ENCODE measurements around the gene GFY. TPM values are rescaled to one million over a fixed set of nuclear protein-coding genes. Genes with fewer than 3 reads are reported as not detected.

GFY gene
- total and polyA plus RNA-seq, 9 of the 15 experiments (the other 6 are each of a cell fraction or from before 2014, with no cell fraction given) = 0.06 to 0.40 (median 0.19) TPM; not detected in 3

DNA sequence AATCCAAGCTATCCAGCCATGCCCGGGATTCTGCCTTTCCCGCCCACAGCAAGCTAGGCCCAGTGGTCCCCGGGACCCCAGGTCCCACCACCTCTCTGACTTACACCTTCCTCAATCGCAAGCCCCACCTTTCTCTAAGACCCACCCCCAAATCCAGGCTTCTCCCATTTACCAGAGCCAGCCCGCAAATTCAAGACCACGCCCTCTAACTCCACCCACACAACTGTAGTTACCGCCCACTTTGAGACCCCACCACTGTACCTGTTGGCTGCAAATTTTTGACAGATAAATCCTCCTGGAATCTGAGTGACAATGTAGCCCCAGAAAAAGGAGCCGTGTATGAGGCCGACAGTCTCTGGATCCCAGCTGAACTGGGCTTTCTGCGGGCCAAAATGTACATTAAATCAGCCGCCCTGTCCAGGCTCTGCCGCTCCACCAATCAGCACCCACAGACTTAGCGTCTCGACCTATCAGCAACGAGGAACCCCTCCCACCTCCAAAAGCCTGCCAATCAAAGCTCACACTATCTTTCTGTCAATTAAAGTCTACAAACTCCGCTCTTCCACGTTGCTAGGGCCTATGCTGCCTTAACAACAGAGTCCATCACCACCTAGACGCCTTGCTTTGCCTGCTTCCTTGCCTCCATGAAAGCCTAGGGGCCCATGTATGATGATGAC is 9.9 kb downstream of the GFY start:
- no peak overlapping the region for H3K4me2 ChIP-seq (ENCODE audit: insufficient read depth, low read length)
- ChIA-PET CTCF (ENCODE audit: low intra/inter-chr PET ratio) (no interaction called here), POLR2A (interaction anchor here (0.7 to 1.6 kb wide), 4 partner anchors 8 to 97 kb away, joined by 3 to 6 read pairs (median 3); no protein-coding TSS in a partner anchor)
- H3K4me3 ChIP-seq = no peak overlapping the region
- BruUV-seq (replicated peaks) = no TSS peak
- no peaks in the 10 kb centered on the region for H3K9me3 ChIP-seq (replicated peaks; ENCODE audit: control insufficient read depth, insufficient read depth, low read depth, low read length)
- no peak overlapping the region for H3K27ac ChIP-seq (ENCODE audit: extremely low read depth, low read depth, low read length)
- no peaks in the 10 kb centered on the region; the same call in 2 of the 3 replicates for H3K36me3 ChIP-seq (ENCODE audit: control insufficient read depth, insufficient read depth, low read length)
- H2AFZ ChIP-seq (ENCODE audit: low read depth, low read length) = peak overlapping the region; percentile 93
- H3K4me1 ChIP-seq (replicated peaks in 1 of 2; ENCODE audit: control insufficient read depth in 2 of 2, insufficient read depth in 2 of 2, low read length in 2 of 2) = peaks cover 28 to 60% of the 10 kb centered on the region in 2 experiments
- WGBS (ENCODE audit: insufficient coverage, low coverage, missing lambda C conversion rate) = 67% methylated on average over 18 of the region's 18 CpGs
- H3K79me2 ChIP-seq (ENCODE audit: control insufficient read depth, insufficient read depth, low read length) = peaks cover 9% of the 10 kb centered on the region
- intact Hi-C loops (cut with micrococcal nuclease) (no loop called here), in situ Hi-C loops (cut with MboI) (loop anchor here (5.0 kb wide), 1 partner anchor 43 kb away; no protein-coding TSS in a partner anchor)
- peaks cover 0 to 8% of the 10 kb centered on the region in 2 experiments; a peak in 3 of 5 replicates for H3K27me3 ChIP-seq (ENCODE audit: control insufficient read depth in 2 of 2, insufficient read depth in 2 of 2, low read length in 2 of 2)
- FAIRE-seq (peak; percentile 84), DNase-seq (ENCODE audit: extremely low read depth in 1 of 4, low spot score in 3 of 4) (peak; percentile 55 to 80 (median 66)), ATAC-seq (peak; percentile 52)
- no peaks in the 10 kb centered on the region for H4K20me1 ChIP-seq (replicated peaks; ENCODE audit: control insufficient read depth, insufficient read depth, low read length)
- no peak overlapping the region for H3K9ac ChIP-seq (ENCODE audit: insufficient read depth in 1 of 2, low read depth in 2 of 2, low read length in 2 of 2)
- H3K9me1 ChIP-seq (ENCODE audit: control insufficient read depth, insufficient read depth, low read length) = no peaks in the 10 kb centered on the region
- TF ChIP-seq MEIS2 (IDR thresholded peaks at IDR 0.05; ENCODE audit: partially characterized antibody) (peak; percentile 32), CEBPG (CRISPR knock-in tag; IDR thresholded peaks at IDR 0.05) (no peak), CEBPG (tag; conservative IDR thresholded peaks at IDR 0.05 in 1 of 2, IDR thresholded peaks at IDR 0.05 in 1 of 2) (no peak), PHB (CRISPR knock-in tag; IDR thresholded peaks at IDR 0.05) (no peak), ASH1L (IDR thresholded peaks at IDR 0.05; ENCODE audit: borderline replicate concordance, low read depth, partially characterized antibody) (peak; percentile 78), CHD2 (IDR thresholded peaks at IDR 0.05; ENCODE audit: low read depth, low read length) (0 out of 2 replicates have a peak, but pooled peaks have one; percentile 27), RBM25 (IDR thresholded peaks at IDR 0.05; ENCODE audit: low read depth, low read length, severe bottlenecking) (peak; percentile 74), FOS (IDR thresholded peaks at IDR 0.05; ENCODE audit: extremely low read depth, insufficient read length) (peak; percentile 79), EGR1 (conservative IDR thresholded peaks at IDR 0.05) (peak; percentile 55), NFYB (IDR thresholded peaks at IDR 0.05; ENCODE audit: extremely low read depth, insufficient read length) (peak; percentile 97), ZBTB7A (IDR thresholded peaks at IDR 0.05; ENCODE audit: borderline replicate concordance, control insufficient read depth, low read depth, low read length) (0 out of 2 replicates have a peak, but pooled peaks have one; percentile 3)
- TF ChIP-seq, protein P1, sequence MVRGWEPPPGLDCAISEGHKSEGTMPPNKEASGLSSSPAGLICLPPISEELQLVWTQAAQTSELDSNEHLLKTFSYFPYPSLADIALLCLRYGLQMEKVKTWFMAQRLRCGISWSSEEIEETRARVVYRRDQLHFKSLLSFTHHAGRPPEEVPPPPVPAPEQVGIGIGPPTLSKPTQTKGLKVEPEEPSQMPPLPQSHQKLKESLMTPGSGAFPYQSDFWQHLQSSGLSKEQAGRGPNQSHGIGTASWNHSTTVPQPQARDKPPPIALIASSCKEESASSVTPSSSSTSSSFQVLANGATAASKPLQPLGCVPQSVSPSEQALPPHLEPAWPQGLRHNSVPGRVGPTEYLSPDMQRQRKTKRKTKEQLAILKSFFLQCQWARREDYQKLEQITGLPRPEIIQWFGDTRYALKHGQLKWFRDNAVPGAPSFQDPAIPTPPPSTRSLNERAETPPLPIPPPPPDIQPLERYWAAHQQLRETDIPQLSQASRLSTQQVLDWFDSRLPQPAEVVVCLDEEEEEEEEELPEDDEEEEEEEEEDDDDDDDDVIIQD (CRISPR knock-in tag; IDR thresholded peaks at IDR 0.05) = no peak
- TF ChIP-seq, protein P2, sequence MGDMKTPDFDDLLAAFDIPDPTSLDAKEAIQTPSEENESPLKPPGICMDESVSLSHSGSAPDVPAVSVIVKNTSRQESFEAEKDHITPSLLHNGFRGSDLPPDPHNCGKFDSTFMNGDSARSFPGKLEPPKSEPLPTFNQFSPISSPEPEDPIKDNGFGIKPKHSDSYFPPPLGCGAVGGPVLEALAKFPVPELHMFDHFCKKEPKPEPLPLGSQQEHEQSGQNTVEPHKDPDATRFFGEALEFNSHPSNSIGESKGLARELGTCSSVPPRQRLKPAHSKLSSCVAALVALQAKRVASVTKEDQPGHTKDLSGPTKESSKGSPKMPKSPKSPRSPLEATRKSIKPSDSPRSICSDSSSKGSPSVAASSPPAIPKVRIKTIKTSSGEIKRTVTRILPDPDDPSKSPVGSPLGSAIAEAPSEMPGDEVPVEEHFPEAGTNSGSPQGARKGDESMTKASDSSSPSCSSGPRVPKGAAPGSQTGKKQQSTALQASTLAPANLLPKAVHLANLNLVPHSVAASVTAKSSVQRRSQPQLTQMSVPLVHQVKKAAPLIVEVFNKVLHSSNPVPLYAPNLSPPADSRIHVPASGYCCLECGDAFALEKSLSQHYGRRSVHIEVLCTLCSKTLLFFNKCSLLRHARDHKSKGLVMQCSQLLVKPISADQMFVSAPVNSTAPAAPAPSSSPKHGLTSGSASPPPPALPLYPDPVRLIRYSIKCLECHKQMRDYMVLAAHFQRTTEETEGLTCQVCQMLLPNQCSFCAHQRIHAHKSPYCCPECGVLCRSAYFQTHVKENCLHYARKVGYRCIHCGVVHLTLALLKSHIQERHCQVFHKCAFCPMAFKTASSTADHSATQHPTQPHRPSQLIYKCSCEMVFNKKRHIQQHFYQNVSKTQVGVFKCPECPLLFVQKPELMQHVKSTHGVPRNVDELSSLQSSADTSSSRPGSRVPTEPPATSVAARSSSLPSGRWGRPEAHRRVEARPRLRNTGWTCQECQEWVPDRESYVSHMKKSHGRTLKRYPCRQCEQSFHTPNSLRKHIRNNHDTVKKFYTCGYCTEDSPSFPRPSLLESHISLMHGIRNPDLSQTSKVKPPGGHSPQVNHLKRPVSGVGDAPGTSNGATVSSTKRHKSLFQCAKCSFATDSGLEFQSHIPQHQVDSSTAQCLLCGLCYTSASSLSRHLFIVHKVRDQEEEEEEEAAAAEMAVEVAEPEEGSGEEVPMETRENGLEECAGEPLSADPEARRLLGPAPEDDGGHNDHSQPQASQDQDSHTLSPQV (IDR thresholded peaks at IDR 0.05) = no peak
- TF ChIP-seq, protein P3, sequence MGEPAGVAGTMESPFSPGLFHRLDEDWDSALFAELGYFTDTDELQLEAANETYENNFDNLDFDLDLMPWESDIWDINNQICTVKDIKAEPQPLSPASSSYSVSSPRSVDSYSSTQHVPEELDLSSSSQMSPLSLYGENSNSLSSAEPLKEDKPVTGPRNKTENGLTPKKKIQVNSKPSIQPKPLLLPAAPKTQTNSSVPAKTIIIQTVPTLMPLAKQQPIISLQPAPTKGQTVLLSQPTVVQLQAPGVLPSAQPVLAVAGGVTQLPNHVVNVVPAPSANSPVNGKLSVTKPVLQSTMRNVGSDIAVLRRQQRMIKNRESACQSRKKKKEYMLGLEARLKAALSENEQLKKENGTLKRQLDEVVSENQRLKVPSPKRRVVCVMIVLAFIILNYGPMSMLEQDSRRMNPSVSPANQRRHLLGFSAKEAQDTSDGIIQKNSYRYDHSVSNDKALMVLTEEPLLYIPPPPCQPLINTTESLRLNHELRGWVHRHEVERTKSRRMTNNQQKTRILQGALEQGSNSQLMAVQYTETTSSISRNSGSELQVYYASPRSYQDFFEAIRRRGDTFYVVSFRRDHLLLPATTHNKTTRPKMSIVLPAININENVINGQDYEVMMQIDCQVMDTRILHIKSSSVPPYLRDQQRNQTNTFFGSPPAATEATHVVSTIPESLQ (CRISPR knock-in tag; IDR thresholded peaks at IDR 0.05) = no peak
